Measurements from ENCODE around the gene DCLRE1C.
A peak's percentile ranks its signal among the peaks of the same experiment; 100 is the strongest.

The DCLRE1C gene

GRCh38 chr10:14906765-14907164 lies 47.1 kb downstream of the DCLRE1C start:
- H3K9me3 ChIP-seq: no peaks in the 10 kb centered on the region
- no peak overlapping the region for H3K27ac ChIP-seq
- intact Hi-C loops (cut with DNase I; ENCODE audit: low total_unique reads): no loop called here
- H3K4me3 ChIP-seq: no peak overlapping the region
- no peak for DNase-seq
- peaks cover 18 to 35% (median 26%) of the 10 kb centered on the region in 3 donors for H3K36me3 ChIP-seq
- H3K4me1 ChIP-seq: no peaks in the 10 kb centered on the region
- H3K27me3 ChIP-seq: no peaks in the 10 kb centered on the region
- no peak for TF ChIP-seq CTCF (IDR thresholded peaks at IDR 0.05)

GRCh38 chr10:14905890-14906289 lies 48.0 kb downstream of the DCLRE1C start:
- Histone ChIP-seq H3K4me3 (no peak overlapping the region), H3K9me3 (no peaks in the 10 kb centered on the region), H3K27ac (no peak overlapping the region), H3K36me3 (peaks cover 16 to 31% (median 19%) of the 10 kb centered on the region in 3 donors), H3K4me1 (no peaks in the 10 kb centered on the region), H3K27me3 (no peaks in the 10 kb centered on the region)
- DNase-seq: no peak
- no peak for TF ChIP-seq CTCF (IDR thresholded peaks at IDR 0.05)
- intact Hi-C loops (cut with DNase I; ENCODE audit: low total_unique reads): no loop called here

GRCh38 chr10:14904864-14905263 lies 49.0 kb downstream of the DCLRE1C start:
- Histone ChIP-seq H3K27ac (no peak overlapping the region), H3K36me3 (peaks cover 11 to 28% (median 13%) of the 10 kb centered on the region in 3 donors), H3K27me3 (no peaks in the 10 kb centered on the region), H3K4me3 (no peak overlapping the region), H3K9me3 (no peaks in the 10 kb centered on the region), H3K4me1 (no peaks in the 10 kb centered on the region)
- TF ChIP-seq CTCF (IDR thresholded peaks at IDR 0.05): no peak
- intact Hi-C loops (cut with DNase I; ENCODE audit: low total_unique reads): no loop called here
- no peak for DNase-seq

GRCh38 chr10:14904316-14904732 lies 49.6 kb downstream of the DCLRE1C start:
- no peaks in the 10 kb centered on the region for H3K9me3 ChIP-seq
- H3K27me3 ChIP-seq: no peaks in the 10 kb centered on the region
- no peak for DNase-seq
- H3K36me3 ChIP-seq: peaks cover 11 to 28% (median 14%) of the 10 kb centered on the region in 3 donors
- no peak overlapping the region for H3K4me3 ChIP-seq
- H3K27ac ChIP-seq: no peak overlapping the region
- peak; percentile 44 to 47 for TF ChIP-seq CTCF (IDR thresholded peaks at IDR 0.05)
- intact Hi-C loops (cut with DNase I; ENCODE audit: low total_unique reads): no loop called here
- H3K4me1 ChIP-seq: no peaks in the 10 kb centered on the region

- no peak for TF ChIP-seq CTCF (IDR thresholded peaks at IDR 0.05)
- intact Hi-C loops (cut with DNase I; ENCODE audit: low total_unique reads): no loop called here
- DNase-seq: no peak
- H3K4me3 ChIP-seq: no peak overlapping the region
- H3K27ac ChIP-seq: no peak overlapping the region
- H3K27me3 ChIP-seq: no peaks in the 10 kb centered on the region
- H3K4me1 ChIP-seq: no peaks in the 10 kb centered on the region
- H3K9me3 ChIP-seq: no peaks in the 10 kb centered on the region
- H3K36me3 ChIP-seq: no peaks in the 10 kb centered on the region
Measured at GRCh38 chr10:14891151-14891550, 62.7 kb downstream of the DCLRE1C start.

- no peaks in the 10 kb centered on the region for H3K9me3 ChIP-seq
- intact Hi-C loops (cut with DNase I; ENCODE audit: low total_unique reads): loop anchor here (5.0 kb wide), 1 partner anchor 58 kb away; no protein-coding TSS in a partner anchor
- no peak overlapping the region for H3K4me3 ChIP-seq
- no peaks in the 10 kb centered on the region for H3K27me3 ChIP-seq
- H3K36me3 ChIP-seq: no peaks in the 10 kb centered on the region
- H3K4me1 ChIP-seq: no peaks in the 10 kb centered on the region
- no peak overlapping the region for H3K27ac ChIP-seq
- no peak for DNase-seq
- TF ChIP-seq CTCF (IDR thresholded peaks at IDR 0.05): no peak
Measured at GRCh38 chr10:14889318-14889717, 64.6 kb downstream of the DCLRE1C start.

Measured in tibial artery (tissue), 4 donors.